Activated T-cell treated with anti-CD3 and anti-CD28 coated beads, Interleukin-2, amount 50 U/mL, for 1 hour (primary cell): ENCODE measurements around the gene C3orf33.
"Not testable (repeated sequence)": the region's sequence is repeated elsewhere in the genome, so short reads cannot be mapped to it uniquely, and the experiment has no call there.

ENCODE experiments used
- DNase-seq: peaks from one replicate; pipeline ENCODE4 v3.0.0-alpha.2; 2020

Gene C3orf33

GRCh38 chr3:155805802-155806618, at the start of gene C3orf33:
TSS of gene C3orf33 (minus strand) at chr3:155806278. CDS start at chr3:155806252, 26 bp downstream.
- peak; percentile 84 for DNase-seq

GRCh38 chr3:155854141-155854940, 48.3 kb upstream of the C3orf33 start, which contains the start of gene SLC33A1:
TSS of gene SLC33A1 (minus strand) at chr3:155854427. CDS start at chr3:155853997, 430 bp downstream.
- DNase-seq = peak; percentile 99

- peak; percentile 47 for DNase-seq
These were observed 47.4 kb upstream of the C3orf33 start for GRCh38 chr3:155853214-155854140.

- DNase-seq = no peak
These were observed 46.3 kb upstream of the C3orf33 start for GRCh38 chr3:155852341-155852740.

GRCh38 chr3:155849404-155849803, 43.3 kb upstream of the C3orf33 start:
- DNase-seq = not testable (repeated sequence)

GRCh38 chr3:155847993-155848392, 41.9 kb upstream of the C3orf33 start:
- no peak for DNase-seq

GRCh38 chr3:155846119-155846518, 40.0 kb upstream of the C3orf33 start:
- no peak for DNase-seq

- DNase-seq = no peak
These were observed 37.5 kb upstream of the C3orf33 start for GRCh38 chr3:155843569-155843968.

GRCh38 chr3:155835341-155836071, 29.4 kb upstream of the C3orf33 start:
- DNase-seq = no peak

GRCh38 chr3:155828490-155829098, 22.5 kb upstream of the C3orf33 start:
- DNase-seq = not testable (repeated sequence)

GRCh38 chr3:155815030-155815545, 9.0 kb upstream of the C3orf33 start:
- DNase-seq = no peak

- not testable (repeated sequence) for DNase-seq
These were observed 7.1 kb upstream of the C3orf33 start for GRCh38 chr3:155813224-155813623.

GRCh38 chr3:155809181-155809580, 3.1 kb upstream of the C3orf33 start:
- no peak for DNase-seq

GRCh38 chr3:155807823-155808222, 1.7 kb upstream of the C3orf33 start:
- no peak for DNase-seq

- DNase-seq = no peak
These were observed 775 bp downstream of the C3orf33 start for GRCh38 chr3:155805204-155805801.

- DNase-seq = no peak
These were observed 1.8 kb downstream of the C3orf33 start for GRCh38 chr3:155804323-155804722.

- DNase-seq = no peak
These were observed 13.5 kb downstream of the C3orf33 start for GRCh38 chr3:155792532-155792931.

GRCh38 chr3:155791190-155791589, 14.9 kb downstream of the C3orf33 start:
- DNase-seq = no peak

GRCh38 chr3:155790272-155790925, 15.7 kb downstream of the C3orf33 start:
- DNase-seq = no peak

- DNase-seq = no peak
These were observed 20.3 kb downstream of the C3orf33 start for GRCh38 chr3:155785662-155786295.
